GM12878 (cell line): ENCODE results near the gene CHL1.

ENCODE experiments used
- CBX5 ChIP-seq: sonication (generic); IDR thresholded peaks from 2 replicates; pipeline ENCODE4 v1.6.1; 2016; ENCODE audit warnings: low read depth, moderate library complexity, mild to moderate bottlenecking, inconsistent platforms
- CTCF ChIP-seq, 3 experiments: IDR thresholded peaks in 2 of 3; conservative IDR thresholded peaks in 1 of 3; 2 replicates each; pipeline ENCODE4 v1.5.1; 2011; ENCODE audit warnings: low read depth in 3 of 3, low read length in 3 of 3, mild to moderate bottlenecking in 3 of 3, control low read depth in 2 of 3, moderate library complexity in 2 of 3, inconsistent platforms in 1 of 3, mixed read lengths in 1 of 3; ENCODE audit not compliant: control insufficient read depth in 2 of 3, insufficient read depth in 1 of 3; ENCODE audit errors: extremely low read depth in 1 of 3
- EZH2 ChIP-seq: IDR thresholded peaks from 2 replicates; pipeline ENCODE4 v1.6.1; 2012; ENCODE audit warnings: low read depth, mild to moderate bottlenecking, control low read depth, inconsistent platforms, low read length, borderline replicate concordance; ENCODE audit not compliant: control insufficient read depth
- HDGF ChIP-seq: fragments of 450-650 bp; IDR thresholded peaks from 2 replicates; pipeline ENCODE4 v1.6.1; 2016; ENCODE audit warnings: antibody characterized with exemption
- MAX ChIP-seq: IDR thresholded peaks from 2 replicates; pipeline ENCODE4 v1.6.1; 2012; ENCODE audit warnings: low read depth, low read length, improper control_type of control experiment
- MYC ChIP-seq: IDR thresholded peaks from 2 replicates; pipeline ENCODE4 v1.6.1; 2011; ENCODE audit warnings: mild to moderate bottlenecking, low read length, moderate library complexity, inconsistent platforms; ENCODE audit not compliant: insufficient read depth, insufficient replicate concordance, insufficient read length, severe bottlenecking
- NFIC ChIP-seq: IDR thresholded peaks from 2 replicates; pipeline ENCODE4 v1.6.1; 2012; ENCODE audit warnings: low read depth, mild to moderate bottlenecking, inconsistent platforms, low read length, moderate library complexity
- YY1 ChIP-seq: IDR thresholded peaks from 2 replicates; pipeline ENCODE4 v1.6.1; 2011; ENCODE audit warnings: low read depth, mild to moderate bottlenecking, low read length
- TF ChIP-seq, protein P1 (sequence below): IDR thresholded peaks from 2 replicates; pipeline ENCODE4 v1.6.1; 2012; ENCODE audit warnings: mild to moderate bottlenecking, low read depth, low read length

- TF ChIP-seq EZH2: no peak
- no peak for TF ChIP-seq HDGF
- no peak for TF ChIP-seq YY1
- TF ChIP-seq, protein P1, sequence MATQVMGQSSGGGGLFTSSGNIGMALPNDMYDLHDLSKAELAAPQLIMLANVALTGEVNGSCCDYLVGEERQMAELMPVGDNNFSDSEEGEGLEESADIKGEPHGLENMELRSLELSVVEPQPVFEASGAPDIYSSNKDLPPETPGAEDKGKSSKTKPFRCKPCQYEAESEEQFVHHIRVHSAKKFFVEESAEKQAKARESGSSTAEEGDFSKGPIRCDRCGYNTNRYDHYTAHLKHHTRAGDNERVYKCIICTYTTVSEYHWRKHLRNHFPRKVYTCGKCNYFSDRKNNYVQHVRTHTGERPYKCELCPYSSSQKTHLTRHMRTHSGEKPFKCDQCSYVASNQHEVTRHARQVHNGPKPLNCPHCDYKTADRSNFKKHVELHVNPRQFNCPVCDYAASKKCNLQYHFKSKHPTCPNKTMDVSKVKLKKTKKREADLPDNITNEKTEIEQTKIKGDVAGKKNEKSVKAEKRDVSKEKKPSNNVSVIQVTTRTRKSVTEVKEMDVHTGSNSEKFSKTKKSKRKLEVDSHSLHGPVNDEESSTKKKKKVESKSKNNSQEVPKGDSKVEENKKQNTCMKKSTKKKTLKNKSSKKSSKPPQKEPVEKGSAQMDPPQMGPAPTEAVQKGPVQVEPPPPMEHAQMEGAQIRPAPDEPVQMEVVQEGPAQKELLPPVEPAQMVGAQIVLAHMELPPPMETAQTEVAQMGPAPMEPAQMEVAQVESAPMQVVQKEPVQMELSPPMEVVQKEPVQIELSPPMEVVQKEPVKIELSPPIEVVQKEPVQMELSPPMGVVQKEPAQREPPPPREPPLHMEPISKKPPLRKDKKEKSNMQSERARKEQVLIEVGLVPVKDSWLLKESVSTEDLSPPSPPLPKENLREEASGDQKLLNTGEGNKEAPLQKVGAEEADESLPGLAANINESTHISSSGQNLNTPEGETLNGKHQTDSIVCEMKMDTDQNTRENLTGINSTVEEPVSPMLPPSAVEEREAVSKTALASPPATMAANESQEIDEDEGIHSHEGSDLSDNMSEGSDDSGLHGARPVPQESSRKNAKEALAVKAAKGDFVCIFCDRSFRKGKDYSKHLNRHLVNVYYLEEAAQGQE: no peak
- TF ChIP-seq CTCF (IDR thresholded peaks at IDR 0.05 in 2 of 3, conservative IDR thresholded peaks at IDR 0.05 in 1 of 3; ENCODE audit: control insufficient read depth in 2 of 3, extremely low read depth in 1 of 3, insufficient read depth in 1 of 3, low read depth in 3 of 3, low read length in 3 of 3): no peak
- TF ChIP-seq MAX: no peak
- TF ChIP-seq CBX5: no peak
- no peak for TF ChIP-seq NFIC
- TF ChIP-seq MYC: no peak
These were observed 7.5 kb downstream of the CHL1 start for GRCh38 chr3:204102-204501.
